OCI-LY7 (cell line): Measurements from ENCODE around the gene DCAKD.

ENCODE experiments used
- CTCF ChIP-seq: fragments of 200-600 bp; sonication (generic); conservative IDR thresholded peaks from 2 replicates; pipeline ENCODE4 v1.5.1; 2014; ENCODE audit warnings: mild to moderate bottlenecking, antibody characterized with exemption, low read length, moderate library complexity, mixed read lengths
- EZH2phosphoT487 ChIP-seq: fragments of 200-600 bp; sonication (generic); IDR thresholded peaks from 2 replicates; pipeline ENCODE4 v1.6.1; 2018; ENCODE audit warnings: low read depth, borderline replicate concordance, mild to moderate bottlenecking, mixed run types, antibody characterized with exemption, low read length, moderate library complexity, mixed read lengths

GRCh38 chr17:44998646-44999045 lies 52.8 kb downstream of the DCAKD start:
- TF ChIP-seq CTCF, result no peak
- no peak for TF ChIP-seq EZH2phosphoT487
